Mesenchymal stem cell (in vitro differentiated cells and primary cell): ENCODE measurements around the gene VSIG10.
A peak's percentile ranks its signal among the peaks of the same experiment; 100 is the strongest.

Experiments
- DNase-seq: peaks from one replicate; pipeline ENCODE4 v3.0.0-alpha.2; 2013
- H2AFZ ChIP-seq: one replicate; pipeline ENCODE4 v1.6.1; 2013; ENCODE audit warnings: low read depth, mild to moderate bottlenecking, control low read depth, inconsistent platforms, low read length, moderate library complexity
- H2AK5ac ChIP-seq: 2 replicates; pipeline ENCODE4 v1.6.1; 2013; ENCODE audit warnings: low read length, moderate library complexity, mild to moderate bottlenecking, inconsistent platforms; ENCODE audit not compliant: severe bottlenecking
- H2BK120ac ChIP-seq: one replicate; pipeline ENCODE4 v1.6.1; 2013; ENCODE audit warnings: low read depth, mild to moderate bottlenecking, inconsistent platforms, low read length, moderate library complexity
- H2BK12ac ChIP-seq, 2 experiments: one replicate each; pipeline ENCODE4 v1.6.1; 2013; ENCODE audit warnings: inconsistent platforms in 2 of 2, low read length in 2 of 2, mild to moderate bottlenecking in 2 of 2, moderate library complexity in 2 of 2, control low read depth in 1 of 2
- H2BK15ac ChIP-seq: one replicate; pipeline ENCODE4 v1.6.1; 2013; ENCODE audit warnings: mild to moderate bottlenecking, low read depth, inconsistent platforms; ENCODE audit not compliant: poor library complexity, severe bottlenecking
- H2BK5ac ChIP-seq: 2 replicates; pipeline ENCODE4 v1.6.1; 2013; ENCODE audit warnings: low read depth, mild to moderate bottlenecking, low read length, control low read depth, inconsistent platforms; ENCODE audit not compliant: poor library complexity, severe bottlenecking
- H3K14ac ChIP-seq, 2 experiments: one replicate each; pipeline ENCODE4 v1.6.1; 2013; ENCODE audit warnings: inconsistent platforms in 2 of 2, low read length in 2 of 2, control low read depth in 1 of 2, mild to moderate bottlenecking in 1 of 2, moderate library complexity in 1 of 2
- H3K18ac ChIP-seq, 2 experiments: one replicate each; pipeline ENCODE4 v1.6.1; 2013; ENCODE audit warnings: inconsistent platforms in 2 of 2, low read length in 2 of 2, control low read depth in 1 of 2, low read depth in 1 of 2, mild to moderate bottlenecking in 1 of 2
- H3K23ac ChIP-seq, 2 experiments: one replicate each; pipeline ENCODE4 v1.6.1; 2013; ENCODE audit warnings: inconsistent platforms in 2 of 2, low read length in 2 of 2, mild to moderate bottlenecking in 2 of 2, moderate library complexity in 2 of 2, control low read depth in 1 of 2
- H3K27ac ChIP-seq: 2 replicates; pipeline ENCODE4 v1.5.1; 2013; ENCODE audit warnings: mild to moderate bottlenecking, moderate library complexity, low read length, control low read depth, inconsistent platforms; ENCODE audit not compliant: poor library complexity, severe bottlenecking
- H3K27me3 ChIP-seq, 2 experiments: 2 replicates each; pipeline versions ENCODE4 v1.6.1 to v1.7.0; 2013; ENCODE audit warnings: low read length in 2 of 2, mild to moderate bottlenecking in 2 of 2, moderate library complexity in 2 of 2, control low read depth in 1 of 2, inconsistent platforms in 1 of 2; ENCODE audit not compliant: control insufficient read depth in 1 of 2, insufficient read depth in 1 of 2
- H3K36me3 ChIP-seq, 2 experiments: 2 replicates each; pipeline versions ENCODE4 v1.6.1 to v1.7.0; 2013; ENCODE audit warnings: low read length in 2 of 2, control low read depth in 1 of 2, inconsistent platforms in 1 of 2, low read depth in 1 of 2, mild to moderate bottlenecking in 1 of 2; ENCODE audit not compliant: insufficient read depth in 2 of 2, control insufficient read depth in 1 of 2
- H3K4ac ChIP-seq, 2 experiments: one replicate each; pipeline ENCODE4 v1.6.1; 2013; ENCODE audit warnings: inconsistent platforms in 2 of 2, low read length in 2 of 2, mild to moderate bottlenecking in 2 of 2, moderate library complexity in 2 of 2, control low read depth in 1 of 2, low read depth in 1 of 2
- H3K4me1 ChIP-seq: 2 replicates; pipeline ENCODE4 v1.6.1; 2013; ENCODE audit warnings: low read depth, low read length, control low read depth; ENCODE audit not compliant: control insufficient read depth, insufficient read depth
- H3K4me2 ChIP-seq: 2 replicates; pipeline ENCODE4 v1.6.1; 2013; ENCODE audit warnings: low read length, mild to moderate bottlenecking, inconsistent platforms; ENCODE audit not compliant: poor library complexity, severe bottlenecking
- H3K4me3 ChIP-seq, 2 experiments: 2 replicates each; pipeline versions ENCODE4 v1.5.1 to v1.7.0; 2013; ENCODE audit warnings: low read length in 2 of 2, mild to moderate bottlenecking in 2 of 2, control low read depth in 1 of 2, low read depth in 1 of 2; ENCODE audit not compliant: insufficient read depth in 1 of 2
- H3K79me1 ChIP-seq: replicated peaks from 2 replicates; pipeline ENCODE4 v1.6.1; 2013; ENCODE audit warnings: mild to moderate bottlenecking, control low read depth, low read length, inconsistent platforms; ENCODE audit not compliant: poor library complexity, severe bottlenecking
- H3K9ac ChIP-seq: 2 replicates; pipeline ENCODE4 v1.7.0; 2013; ENCODE audit warnings: mild to moderate bottlenecking, low read length, moderate library complexity
- H3K9me3 ChIP-seq: 2 replicates; pipeline ENCODE4 v1.7.0; 2013; ENCODE audit warnings: mild to moderate bottlenecking, low read length; ENCODE audit not compliant: control insufficient read depth
- H4K8ac ChIP-seq: one replicate; pipeline ENCODE4 v1.6.1; 2013; ENCODE audit warnings: inconsistent platforms, mild to moderate bottlenecking, low read length, moderate library complexity
- H4K91ac ChIP-seq: one replicate; pipeline ENCODE4 v1.6.1; 2013; ENCODE audit warnings: mild to moderate bottlenecking, low read length, inconsistent platforms
- WGBS: methylation state at CpG from one replicate; pipeline ENCODE4 v1.1.7; 2013; ENCODE audit warnings: mixed read lengths; 5-methylcytosine and 5-hydroxymethylcytosine counted together

Gene VSIG10

DNA sequence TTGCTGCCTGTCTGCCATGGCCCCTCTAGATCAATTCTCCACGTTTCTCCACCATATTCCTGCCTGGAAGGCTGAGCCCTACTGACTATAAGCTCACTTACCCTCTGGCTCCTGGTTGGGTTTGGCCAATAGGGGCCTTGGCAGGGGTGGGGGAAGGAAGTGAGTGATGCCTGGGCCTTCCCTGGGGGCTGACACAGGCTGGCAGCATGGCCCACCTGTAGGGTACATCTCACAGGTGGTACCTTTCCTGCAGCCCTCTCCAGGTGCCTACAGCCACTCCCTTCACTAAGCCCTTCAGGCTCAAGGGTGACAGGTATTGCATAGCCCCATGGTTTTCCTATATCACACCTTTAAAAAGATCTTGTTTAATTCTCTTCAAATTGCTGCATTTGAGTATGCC lies 83.8 kb downstream of the VSIG10 start:
- no peak overlapping the region for H4K8ac ChIP-seq
- no peaks in the 10 kb centered on the region for H3K9me3 ChIP-seq
- no CpG with 5 or more reads among the region's 1 CpG for WGBS
- peaks cover 2% of the 10 kb centered on the region for H3K4me1 ChIP-seq
- no peak overlapping the region for H3K4ac ChIP-seq
- H3K23ac ChIP-seq = no peak overlapping the region
- no peak overlapping the region for H2BK120ac ChIP-seq
- H4K91ac ChIP-seq = no peak overlapping the region
- H3K36me3 ChIP-seq = peaks cover 14 to 35% of the 10 kb centered on the region in 2 experiments
- H3K79me1 ChIP-seq = peaks cover 23% of the 10 kb centered on the region
- no peak overlapping the region for H3K27ac ChIP-seq
- no peak overlapping the region for H3K4me2 ChIP-seq
- no peak overlapping the region for H3K4me3 ChIP-seq
- H2BK5ac ChIP-seq = no peak overlapping the region
- no peak overlapping the region for H2BK15ac ChIP-seq
- H2AFZ ChIP-seq = no peak overlapping the region
- H3K18ac ChIP-seq = no peak overlapping the region
- no peak overlapping the region for H3K14ac ChIP-seq
- no peak overlapping the region for H2BK12ac ChIP-seq
- no peak overlapping the region for H2AK5ac ChIP-seq
- no peaks in the 10 kb centered on the region for H3K27me3 ChIP-seq
- no peak overlapping the region for H3K9ac ChIP-seq
- DNase-seq = no peak

DNA sequence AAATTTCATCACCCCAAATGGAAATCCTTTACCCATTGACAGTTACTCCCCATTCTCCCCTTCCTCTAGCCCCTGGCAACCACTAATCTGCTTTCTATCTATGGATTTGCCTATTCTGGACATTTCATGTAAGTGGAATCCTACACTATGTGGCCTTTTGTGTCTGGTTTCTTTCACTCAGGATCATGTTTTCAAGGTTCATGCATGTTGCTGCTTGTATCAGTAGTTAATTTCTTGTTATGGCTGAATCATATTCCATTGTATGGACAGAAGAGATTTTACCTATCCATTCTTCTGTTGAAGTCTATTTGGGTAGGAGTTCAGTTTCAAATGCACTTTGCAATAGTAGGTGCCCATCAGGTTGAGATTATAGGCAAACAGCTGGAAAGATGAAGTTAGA lies 85.9 kb downstream of the VSIG10 start:
- no peak overlapping the region for H3K4me2 ChIP-seq
- peaks cover 2% of the 10 kb centered on the region for H3K4me1 ChIP-seq
- H4K8ac ChIP-seq = no peak overlapping the region
- no peaks in the 10 kb centered on the region for H3K9me3 ChIP-seq
- H2BK15ac ChIP-seq = no peak overlapping the region
- H2BK12ac ChIP-seq = no peak overlapping the region
- H2AFZ ChIP-seq = no peak overlapping the region
- no peak overlapping the region for H3K27ac ChIP-seq
- H3K18ac ChIP-seq = no peak overlapping the region
- H3K4ac ChIP-seq = no peak overlapping the region
- no peak overlapping the region for H3K23ac ChIP-seq
- no peak overlapping the region for H3K9ac ChIP-seq
- peak overlapping the region in 1 of 2 experiments; percentile 92 for H3K4me3 ChIP-seq
- H3K36me3 ChIP-seq = peaks cover 11 to 32% of the 10 kb centered on the region in 2 experiments
- H2BK5ac ChIP-seq = no peak overlapping the region
- H4K91ac ChIP-seq = no peak overlapping the region
- no peak overlapping the region for H2BK120ac ChIP-seq
- no peak overlapping the region for H3K14ac ChIP-seq
- peaks cover 23% of the 10 kb centered on the region for H3K79me1 ChIP-seq
- DNase-seq = no peak
- no peaks in the 10 kb centered on the region for H3K27me3 ChIP-seq
- H2AK5ac ChIP-seq = no peak overlapping the region

GRCh38 chr12:118016424-118017264 lies 87.2 kb downstream of the VSIG10 start, which contains the start of gene RFC5:
TSS of gene RFC5 (plus strand) at chr12:118016703. CDS start at chr12:118016828, 125 bp downstream.
- WGBS = under 1% methylated on average over 57 of the region's 61 CpGs
- H3K4me3 ChIP-seq = peak within 1 kb of the TSS; percentile 80 to 92
- H3K23ac ChIP-seq = no peak within 1 kb of the TSS
- H3K27ac ChIP-seq = no peak within 1 kb of the TSS
- peak within 1 kb of the TSS; percentile 93 for H3K9ac ChIP-seq
- no peak within 1 kb of the TSS for H2BK12ac ChIP-seq
- peak within 1 kb of the TSS; percentile 23 for H4K91ac ChIP-seq
- H3K14ac ChIP-seq = no peak within 1 kb of the TSS
- peak within 1 kb of the TSS; percentile 65 to 86 for H3K18ac ChIP-seq
- no peak within 1 kb of the TSS for H2AK5ac ChIP-seq
- peaks cover 2% of the 10 kb centered on the region for H3K4me1 ChIP-seq
- peak within 1 kb of the TSS; percentile 84 for H2AFZ ChIP-seq
- H4K8ac ChIP-seq = peak within 1 kb of the TSS; percentile 58
- H3K27me3 ChIP-seq = no peaks in the 10 kb centered on the region
- peak within 1 kb of the TSS; percentile 15 to 34 for H3K4ac ChIP-seq
- H3K79me1 ChIP-seq = peaks cover 18% of the 10 kb centered on the region
- H2BK5ac ChIP-seq = no peak within 1 kb of the TSS
- H3K9me3 ChIP-seq = no peaks in the 10 kb centered on the region
- no peak within 1 kb of the TSS for H2BK15ac ChIP-seq
- peak within 1 kb of the TSS; percentile 81 for H3K4me2 ChIP-seq
- H3K36me3 ChIP-seq = peaks cover 8 to 22% of the 10 kb centered on the region in 2 experiments
- peak; percentile 96 for DNase-seq
- H2BK120ac ChIP-seq = no peak within 1 kb of the TSS

- H2BK15ac ChIP-seq = no peak overlapping the region
- WGBS = 85% methylated on average over 5 of the region's 9 CpGs
- peak overlapping the region; percentile 67 for H3K4me2 ChIP-seq
- no peak overlapping the region for H2BK120ac ChIP-seq
- DNase-seq = no peak
- no peak overlapping the region for H4K91ac ChIP-seq
- H2AK5ac ChIP-seq = no peak overlapping the region
- H2AFZ ChIP-seq = no peak overlapping the region
- H4K8ac ChIP-seq = no peak overlapping the region
- H2BK12ac ChIP-seq = no peak overlapping the region
- no peak overlapping the region for H3K27ac ChIP-seq
- peak overlapping the region in 1 of 2 experiments; percentile 92 for H3K4me3 ChIP-seq
- H3K4ac ChIP-seq = no peak overlapping the region
- H3K4me1 ChIP-seq = peaks cover 2% of the 10 kb centered on the region
- no peaks in the 10 kb centered on the region for H3K9me3 ChIP-seq
- H3K18ac ChIP-seq = no peak overlapping the region
- no peak overlapping the region for H2BK5ac ChIP-seq
- no peaks in the 10 kb centered on the region for H3K27me3 ChIP-seq
- H3K14ac ChIP-seq = no peak overlapping the region
- peaks cover 18% of the 10 kb centered on the region for H3K79me1 ChIP-seq
- H3K9ac ChIP-seq = peak overlapping the region; percentile 93
- H3K36me3 ChIP-seq = peaks cover 4 to 20% of the 10 kb centered on the region in 2 experiments
- no peak overlapping the region for H3K23ac ChIP-seq
Observed at GRCh38 chr12:118015944-118016343, 87.9 kb downstream of the VSIG10 start.
